GM23338 (cell line): ENCODE results near the gene DNAJC15. TPM values are rescaled to one million over a fixed set of nuclear protein-coding genes. Genes with fewer than 3 reads are reported as not detected.

Experiments used
- ATAC-seq: fragments of 200-7000 bp; cut with Tn5 transposase; 3 replicates; pipeline ENCODE4 v1.9.1; 2020
- DNase-seq: peaks from one replicate; pipeline ENCODE4 v3.0.0-alpha.2; 2015; ENCODE audit warnings: low spot score
- H2AFZ ChIP-seq: fragments of 200-600 bp; sonication (generic); 2 replicates; pipeline ENCODE4 v1.8.0; 2016; ENCODE audit warnings: antibody characterized with exemption, mild to moderate bottlenecking, moderate library complexity
- H3F3A ChIP-seq: fragments of 200-600 bp; sonication (generic); replicated peaks from 2 replicates; pipeline ENCODE4 v1.8.0; 2017; ENCODE audit warnings: antibody characterized with exemption, mixed run types, low read depth
- H3K27ac ChIP-seq: fragments of 200-600 bp; sonication (generic); 2 replicates; pipeline ENCODE4 v1.6.1; 2016; ENCODE audit warnings: low read depth
- H3K27me3 ChIP-seq: fragments of 200-600 bp; sonication (generic); 2 replicates; pipeline ENCODE4 v1.8.0; 2016; ENCODE audit warnings: mild to moderate bottlenecking, mixed run types, moderate library complexity; ENCODE audit not compliant: insufficient read depth
- H3K36me3 ChIP-seq: fragments of 200-600 bp; sonication (generic); 2 replicates; pipeline ENCODE4 v1.8.0; 2016; ENCODE audit warnings: mild to moderate bottlenecking; ENCODE audit not compliant: insufficient read depth
- H3K4me1 ChIP-seq: fragments of 200-600 bp; sonication (generic); 2 replicates; pipeline ENCODE4 v1.8.0; 2016; ENCODE audit warnings: mild to moderate bottlenecking, moderate library complexity; ENCODE audit not compliant: insufficient read depth
- H3K4me2 ChIP-seq: fragments of 200-600 bp; sonication (generic); 2 replicates; pipeline ENCODE4 v1.7.1; 2017; ENCODE audit warnings: mixed run types
- H3K4me3 ChIP-seq: fragments of 200-600 bp; sonication (generic); 2 replicates; pipeline ENCODE4 v1.6.1; 2016; ENCODE audit warnings: mixed run types
- H3K79me2 ChIP-seq: fragments of 200-600 bp; sonication (generic); replicated peaks from 2 replicates; pipeline ENCODE4 v1.8.0; 2017; ENCODE audit warnings: mild to moderate bottlenecking; ENCODE audit not compliant: insufficient read depth
- H3K9me2 ChIP-seq: fragments of 200-600 bp; sonication (generic); 2 replicates; pipeline ENCODE4 v1.8.0; 2017; ENCODE audit not compliant: insufficient read depth
- H4K20me1 ChIP-seq: fragments of 200-600 bp; sonication (generic); replicated peaks from 2 replicates; pipeline ENCODE4 v1.8.0; 2017; ENCODE audit warnings: mild to moderate bottlenecking; ENCODE audit not compliant: insufficient read depth
- H3K27ac Mint-ChIP-seq: 2 replicates; pipeline ENCODE4 v1.8.0; 2020; ENCODE audit warnings: inconsistent platforms, mild to moderate bottlenecking, moderate library complexity, mixed read lengths
- H3K27me3 Mint-ChIP-seq: 3 replicates; pipeline ENCODE4 v1.8.0; 2022; ENCODE audit warnings: low read depth, mild to moderate bottlenecking, moderate library complexity, mixed read lengths, inconsistent platforms; ENCODE audit not compliant: insufficient read depth, poor library complexity
- H3K36me3 Mint-ChIP-seq: 3 replicates; pipeline ENCODE4 v1.8.0; 2021; ENCODE audit warnings: low read depth, mild to moderate bottlenecking, inconsistent platforms, moderate library complexity, mixed read lengths
- H3K4me1 Mint-ChIP-seq: 3 replicates; pipeline ENCODE4 v1.8.0; 2020; ENCODE audit warnings: mild to moderate bottlenecking, inconsistent platforms, mixed read lengths
- H3K4me3 Mint-ChIP-seq: 3 replicates; pipeline ENCODE4 v1.8.0; 2021; ENCODE audit warnings: moderate library complexity, mild to moderate bottlenecking, inconsistent platforms, mixed read lengths
- H3K9me3 Mint-ChIP-seq: 3 replicates; pipeline ENCODE4 v1.8.0; 2020; ENCODE audit warnings: moderate library complexity, mild to moderate bottlenecking, inconsistent platforms, mixed read lengths
- CREB1 ChIP-seq: fragments of 250-450 bp; sonication (Bioruptor Pico); IDR thresholded peaks from 2 replicates; pipeline ENCODE4 v1.5.0; 2020; ENCODE audit warnings: low read depth, mild to moderate bottlenecking, moderate library complexity
- EZH2 ChIP-seq: fragments of 200-600 bp; sonication (generic); IDR thresholded peaks from one replicate; pipeline ENCODE4 v1.8.0; 2017; ENCODE audit warnings: antibody characterized with exemption, mild to moderate bottlenecking, low read depth; ENCODE audit not compliant: unreplicated experiment
- EZH2phosphoT487 ChIP-seq: fragments of 200-600 bp; sonication (generic); IDR thresholded peaks from one replicate; pipeline ENCODE4 v1.8.1; 2018; ENCODE audit warnings: antibody characterized with exemption; ENCODE audit not compliant: unreplicated experiment
- JUNB ChIP-seq: IDR thresholded peaks from one replicate; pipeline ENCODE4 v1.6.1; 2016; ENCODE audit warnings: antibody characterized with exemption; ENCODE audit not compliant: unreplicated experiment
- NANOG ChIP-seq: IDR thresholded peaks from 2 replicates; pipeline ENCODE4 v1.6.1; 2016; ENCODE audit warnings: antibody characterized with exemption, borderline replicate concordance
- STAT1 ChIP-seq: IDR thresholded peaks from one replicate; pipeline ENCODE4 v1.6.1; 2016; ENCODE audit warnings: antibody characterized with exemption; ENCODE audit not compliant: unreplicated experiment
- ZNF114 ChIP-seq: fragments of 250-450 bp; sonication (Bioruptor Pico); IDR thresholded peaks from 2 replicates; pipeline ENCODE4 v1.5.0; 2020; ENCODE audit warnings: mild to moderate bottlenecking, moderate library complexity
- ZNF331 ChIP-seq: fragments of 250-450 bp; sonication (Bioruptor Pico); IDR thresholded peaks from 2 replicates; pipeline ENCODE4 v1.5.0; 2020; ENCODE audit warnings: low read depth, mild to moderate bottlenecking, moderate library complexity
- ZNF462 ChIP-seq: fragments of 250-450 bp; sonication (Bioruptor Pico); IDR thresholded peaks from 2 replicates; pipeline ENCODE4 v1.5.0; 2020; ENCODE audit warnings: mild to moderate bottlenecking, moderate library complexity
- polyA plus RNA-seq: library from polyadenylated mRNA; unstranded; fragments of >200 nt; fragmentation: Nextera tagmentation; extraction: Ambion mirVana; gene quantifications from 2 replicates; pipeline ENCODE4 v1.2.1, GENCODE V29; 2016
- total RNA-seq: library from RNA; depleted of rRNA; stranded (reverse); fragments of >200 nt; shearing (Covaris generic); gene quantifications from 2 replicates; pipeline ENCODE4 v1.2.3, GENCODE V29; 2014

DNAJC15 gene
- total and polyA plus RNA-seq, 2 experiments from 2014 or later: 11.4 to 80.4 TPM

- TF ChIP-seq ZNF462 (CRISPR knock-in tag) (no peak), CREB1 (CRISPR knock-in tag) (no peak), EZH2phosphoT487 (no peak), ZNF331 (CRISPR knock-in tag) (no peak), NANOG (no peak), JUNB (no peak), EZH2 (no peak), ZNF114 (CRISPR knock-in tag) (no peak), STAT1 (no peak)
These were observed 64.7 kb downstream of the DNAJC15 start (continued) for GRCh38 chr13:43088093-43088511.

GRCh38 chr13:43089912-43090498 lies 66.6 kb downstream of the DNAJC15 start:
- no peak for DNase-seq
- TF ChIP-seq ZNF462 (CRISPR knock-in tag): no peak

More at GRCh38 chr13:43089912-43090498, 66.6 kb downstream of the DNAJC15 start:
- Histone ChIP-seq H4K20me1 (no peaks in the 10 kb centered on the region), H2AFZ (no peak overlapping the region), H3K36me3 (no peaks in the 10 kb centered on the region), H3K4me2 (no peak overlapping the region), H3K27me3 (no peaks in the 10 kb centered on the region), H3K4me3 (no peak overlapping the region), H3K9me2 (no peaks in the 10 kb centered on the region), H3K79me2 (no peaks in the 10 kb centered on the region), H3K27ac (no peak overlapping the region), H3F3A (no peaks in the 10 kb centered on the region), H3K4me1 (no peaks in the 10 kb centered on the region)
- H3K27ac Mint-ChIP-seq: no peak overlapping the region
- H3K4me3 Mint-ChIP-seq: no peak overlapping the region
- peaks cover 18% of the 10 kb centered on the region for H3K36me3 Mint-ChIP-seq
- H3K27me3 Mint-ChIP-seq: no peaks in the 10 kb centered on the region
- ATAC-seq: no peak
- H3K4me1 Mint-ChIP-seq: peaks cover 12% of the 10 kb centered on the region; the same call in 2 of the 3 replicates
- peaks cover 6% of the 10 kb centered on the region for H3K9me3 Mint-ChIP-seq
